Measurements from ENCODE around the gene GATA5.

Gene GATA5

GRCh38 chr20:62500237-62500864 lies 24.6 kb upstream of the GATA5 start (continued):
- TF ChIP-seq KLF9 (tag by site-specific recombination; IDR thresholded peaks at IDR 0.05; ENCODE audit: low read depth) (peak; percentile 98), ZXDB (tag by site-specific recombination; IDR thresholded peaks at IDR 0.05) (no peak), ZNF24 (tag by site-specific recombination; IDR thresholded peaks at IDR 0.05) (0 out of 2 replicates have a peak, but pooled peaks have one; percentile 45), ZNF18 (tag by site-specific recombination; IDR thresholded peaks at IDR 0.05) (peak; percentile 97), SCRT2 (tag by site-specific recombination; IDR thresholded peaks at IDR 0.05) (0 out of 2 replicates have a peak, but pooled peaks have one; percentile 24), ZIC2 (tag by site-specific recombination; IDR thresholded peaks at IDR 0.05) (peak; percentile 53; the same call in 1 of the 2 replicates), ZSCAN23 (tag by site-specific recombination; IDR thresholded peaks at IDR 0.05) (peak; percentile 23; the same call in 1 of the 2 replicates), ZNF248 (tag by site-specific recombination; IDR thresholded peaks at IDR 0.05) (no peak), ZNF596 (tag by site-specific recombination; IDR thresholded peaks at IDR 0.05) (no peak), CTCF (tag by site-specific recombination; IDR thresholded peaks at IDR 0.05) (peak; percentile 93), PRDM1 (tag by site-specific recombination; IDR thresholded peaks at IDR 0.05) (no peak), ZNF600 (tag by site-specific recombination; IDR thresholded peaks at IDR 0.05) (no peak), SP7 (tag by site-specific recombination; IDR thresholded peaks at IDR 0.05) (peak; percentile 76; the same call in 1 of the 2 replicates), KLF1 (tag by site-specific recombination; IDR thresholded peaks at IDR 0.05) (peak; percentile 96), ZNF830 (tag by site-specific recombination; IDR thresholded peaks at IDR 0.05; ENCODE audit: low read depth) (no peak), PATZ1 (tag by site-specific recombination; IDR thresholded peaks at IDR 0.05) (peak; percentile 87), ZNF112 (tag by site-specific recombination; IDR thresholded peaks at IDR 0.05) (no peak), ZNF548 (tag by site-specific recombination; IDR thresholded peaks at IDR 0.05) (no peak), ZBTB21 (tag by site-specific recombination; IDR thresholded peaks at IDR 0.05) (no peak), ZNF239 (tag by site-specific recombination; IDR thresholded peaks at IDR 0.05) (no peak), BCL11B (tag by site-specific recombination; IDR thresholded peaks at IDR 0.05; ENCODE audit: low read depth) (no peak), ZNF561 (tag by site-specific recombination; IDR thresholded peaks at IDR 0.05; ENCODE audit: borderline replicate concordance) (no peak), ZSCAN5A (tag by site-specific recombination; IDR thresholded peaks at IDR 0.05) (peak; percentile 83; the same call in 1 of the 2 replicates), ZNF121 (tag by site-specific recombination; IDR thresholded peaks at IDR 0.05) (0 out of 2 replicates have a peak, but pooled peaks have one; percentile 14), ZNF639 (tag by site-specific recombination; IDR thresholded peaks at IDR 0.05) (peak; percentile 56; the same call in 1 of the 2 replicates), MEIS1 (CRISPR knock-in tag; IDR thresholded peaks at IDR 0.05; ENCODE audit: borderline replicate concordance) (no peak), WT1 (tag by site-specific recombination; IDR thresholded peaks at IDR 0.05) (peak; percentile 19; the same call in 1 of the 2 replicates), ZFP41 (tag by site-specific recombination; IDR thresholded peaks at IDR 0.05; ENCODE audit: borderline replicate concordance) (no peak), ZSCAN18 (tag by site-specific recombination; IDR thresholded peaks at IDR 0.05) (0 out of 2 replicates have a peak, but pooled peaks have one; percentile 10), ZNF707 (tag by site-specific recombination; IDR thresholded peaks at IDR 0.05) (no peak), ZFHX2 (tag by site-specific recombination; conservative IDR thresholded peaks at IDR 0.05) (peak; percentile 100), REPIN1 (tag by site-specific recombination; IDR thresholded peaks at IDR 0.05; ENCODE audit: low read depth) (no peak)

Measured in HEK293 (cell line).